Epidermal melanocyte (primary cell): ENCODE measurements around the gene CXCL17.
A peak's percentile ranks its signal among the peaks of the same experiment; 100 is the strongest.
"Not testable (repeated sequence)": the region's sequence is repeated elsewhere in the genome, so short reads cannot be mapped to it uniquely, and the experiment has no call there.

Experiments used
- DNase-seq: peaks from one replicate; pipeline ENCODE4 v3.0.0; 2011; ENCODE audit warnings: low spot score; ENCODE audit not compliant: insufficient read length

Gene CXCL17

DNA sequence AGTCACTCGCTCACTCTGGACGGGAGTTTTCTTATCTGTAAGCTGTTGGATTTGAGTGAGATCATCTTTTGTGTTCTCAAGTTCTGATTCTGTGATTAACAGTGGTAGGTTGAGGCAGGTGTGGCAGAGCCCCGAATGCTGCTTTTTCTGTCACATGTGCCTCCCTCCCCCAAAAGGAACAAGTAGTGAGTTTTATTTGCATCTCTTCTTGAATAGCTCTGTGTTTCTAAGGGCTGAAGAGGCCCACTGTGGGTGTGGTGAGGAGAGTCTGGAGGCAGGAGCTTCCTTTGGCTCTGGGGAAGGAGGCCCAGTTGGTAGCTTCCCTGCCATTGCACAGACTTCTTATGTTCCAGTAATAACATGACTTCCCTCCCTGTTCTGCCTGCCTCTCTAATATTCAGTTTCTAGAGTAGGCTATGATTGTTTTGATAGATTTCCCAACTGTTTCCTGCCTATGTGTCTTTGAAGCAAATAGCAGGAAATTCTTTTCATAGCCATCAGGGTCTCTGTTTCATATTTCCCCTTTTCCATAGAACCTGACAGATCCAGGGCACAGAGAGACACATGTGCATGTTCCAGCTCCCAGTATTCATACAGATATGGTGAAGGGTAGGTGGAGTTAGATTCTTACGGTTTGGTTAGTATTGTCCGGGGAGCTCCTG is 23.9 kb upstream of the CXCL17 start:
- DNase-seq: no peak

DNA sequence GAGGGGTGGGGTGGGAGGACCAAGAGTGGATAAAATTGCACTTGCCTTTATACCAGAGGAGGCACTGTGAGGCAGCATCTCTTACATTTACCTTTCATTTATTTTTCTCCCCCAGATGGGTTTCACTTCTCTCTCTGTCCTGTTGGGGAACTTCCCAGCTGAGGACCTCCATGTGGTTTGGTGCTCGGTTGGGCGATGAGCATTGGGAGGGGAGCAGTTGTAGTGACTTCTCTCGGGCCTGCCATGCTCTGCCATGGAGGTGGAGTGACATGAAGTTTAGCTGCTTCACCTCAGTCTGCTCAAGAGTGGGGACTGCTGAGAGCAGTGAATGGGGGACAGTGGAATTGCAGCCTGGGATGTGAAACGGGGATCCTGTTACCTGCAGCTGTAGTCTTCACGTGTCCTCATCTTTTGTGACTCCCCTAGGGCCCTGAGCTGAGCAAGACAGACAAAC is 23.1 kb upstream of the CXCL17 start:
- DNase-seq: no peak

DNA sequence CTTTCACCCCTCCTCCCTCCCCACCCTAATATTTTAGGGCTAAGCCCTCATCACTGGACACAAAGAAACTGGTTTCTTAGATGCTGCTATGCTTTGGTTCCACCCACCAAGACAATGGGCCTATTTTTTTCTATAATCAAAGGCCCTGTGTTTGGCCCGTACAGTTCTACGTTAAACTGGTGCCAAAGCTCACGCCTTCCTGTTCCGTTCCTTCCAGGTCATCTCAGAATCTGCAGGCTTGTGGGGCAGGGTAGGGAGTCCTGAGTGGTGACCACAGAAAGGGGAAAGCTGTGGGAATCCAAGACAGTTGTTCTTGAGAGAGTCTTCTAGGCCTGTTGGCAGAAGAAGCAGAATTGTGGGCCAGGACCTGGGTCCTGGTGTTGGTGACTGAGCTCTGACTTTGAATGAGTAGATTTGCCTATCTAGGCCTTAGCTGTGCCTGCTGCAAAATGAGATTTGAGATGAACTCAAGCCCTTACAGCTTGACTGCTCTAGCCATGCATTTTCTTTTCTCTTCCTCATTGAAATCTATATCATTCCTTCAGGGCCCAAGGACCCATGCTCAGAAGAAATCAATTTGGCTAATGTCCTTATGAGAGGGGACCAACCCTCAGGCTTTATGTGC is 19.1 kb upstream of the CXCL17 start:
- DNase-seq: no peak

DNA sequence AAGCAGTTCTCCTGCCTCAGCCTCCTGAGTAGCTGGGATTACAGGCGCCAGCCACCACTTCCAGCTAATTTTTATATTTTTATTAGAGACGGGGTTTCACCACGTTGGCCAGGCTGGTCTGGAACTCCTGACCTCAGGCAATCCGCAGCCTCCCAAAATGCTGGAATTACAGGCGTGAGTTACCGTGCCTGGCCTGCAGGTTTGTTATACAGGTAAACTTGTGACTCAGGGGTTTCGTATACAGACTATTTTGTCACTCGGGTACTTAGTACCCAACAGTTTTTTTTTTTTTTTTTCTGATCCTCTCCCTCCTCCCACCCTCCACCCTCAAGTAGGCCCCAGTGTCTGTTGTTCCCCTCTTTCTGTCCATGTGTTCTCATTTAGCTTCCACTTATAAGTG is 18.5 kb upstream of the CXCL17 start:
- DNase-seq: not testable (repeated sequence)

DNA sequence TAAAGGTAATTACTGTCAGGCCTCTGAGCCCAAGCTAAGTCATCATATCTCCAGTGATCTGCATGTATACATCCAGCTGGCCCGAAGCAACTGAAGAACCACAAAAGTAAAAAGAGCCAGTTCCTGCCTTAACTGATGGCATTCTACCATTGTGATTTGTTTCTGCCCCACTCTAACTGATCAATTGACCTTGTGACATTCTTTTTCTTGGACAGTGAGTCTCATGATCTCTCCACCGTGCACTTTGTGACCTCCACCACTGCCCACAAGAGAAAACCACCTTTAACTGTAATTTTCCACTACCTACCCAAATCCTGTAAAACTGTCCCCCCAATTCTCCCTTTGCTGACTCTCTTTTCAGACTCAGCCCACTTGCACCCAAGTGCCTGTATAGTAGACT is 17.2 kb upstream of the CXCL17 start:
- DNase-seq: no peak

DNA sequence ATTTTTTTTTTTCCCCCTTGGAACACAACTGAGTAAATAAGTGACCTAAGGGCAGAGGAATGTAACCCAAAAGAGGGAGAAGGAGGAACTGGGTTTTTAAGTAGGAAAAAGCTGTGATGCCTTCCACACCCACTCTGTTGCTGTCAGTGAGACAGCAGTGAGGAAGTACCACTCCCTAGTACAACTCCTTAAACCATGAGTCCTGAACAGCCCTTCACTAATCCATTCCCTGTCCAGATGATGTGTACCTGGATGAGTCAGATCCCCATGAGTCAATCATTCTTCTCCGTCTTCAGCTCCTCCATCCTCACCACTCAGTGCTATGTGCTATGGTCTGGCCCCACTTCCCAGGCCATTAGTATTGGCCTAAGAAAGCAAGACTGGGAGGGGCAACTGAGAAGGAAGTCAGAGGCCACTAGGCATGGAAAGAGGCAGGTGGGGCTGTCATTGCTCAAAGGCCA is 12.9 kb upstream of the CXCL17 start:
- no peak for DNase-seq

DNA sequence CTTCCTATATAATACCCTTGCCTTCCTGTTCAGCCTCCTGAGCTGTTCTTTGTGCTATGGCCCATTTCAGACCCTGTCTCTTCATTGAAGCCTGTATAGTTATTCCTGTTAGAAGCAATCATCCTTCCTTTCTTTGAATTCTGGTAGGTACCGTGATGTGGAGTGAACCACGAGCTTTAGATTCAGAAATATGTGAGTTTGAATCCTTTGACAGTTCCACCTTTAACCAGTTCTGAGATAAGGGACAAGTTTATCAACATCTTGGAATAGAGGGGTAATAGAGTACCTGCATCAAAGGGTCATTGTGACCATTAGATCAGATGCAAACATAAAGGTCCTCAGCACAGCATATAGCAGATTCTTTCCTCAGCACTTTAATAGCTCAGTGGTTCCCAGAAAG is 12.3 kb upstream of the CXCL17 start:
- no peak for DNase-seq

DNA sequence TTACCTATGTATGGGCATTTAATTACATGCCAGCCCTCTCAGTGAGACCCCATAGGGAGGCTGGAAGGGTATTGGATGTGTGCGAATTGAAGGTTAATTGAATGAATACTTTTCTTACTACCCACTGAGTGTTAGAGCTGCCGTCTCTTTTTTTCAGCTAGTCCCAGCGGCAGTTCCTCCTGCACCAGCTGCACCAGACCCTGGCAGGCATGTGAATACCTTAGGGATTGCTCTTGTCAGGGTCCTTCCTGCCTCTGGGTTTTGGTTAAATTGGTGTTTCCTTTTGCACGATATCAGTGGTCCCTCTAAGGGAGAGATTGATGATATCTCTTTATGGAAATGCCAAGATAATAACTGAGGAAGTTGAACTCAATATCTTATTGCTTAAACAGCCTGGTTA is 9.8 kb upstream of the CXCL17 start:
- no peak for DNase-seq

DNA sequence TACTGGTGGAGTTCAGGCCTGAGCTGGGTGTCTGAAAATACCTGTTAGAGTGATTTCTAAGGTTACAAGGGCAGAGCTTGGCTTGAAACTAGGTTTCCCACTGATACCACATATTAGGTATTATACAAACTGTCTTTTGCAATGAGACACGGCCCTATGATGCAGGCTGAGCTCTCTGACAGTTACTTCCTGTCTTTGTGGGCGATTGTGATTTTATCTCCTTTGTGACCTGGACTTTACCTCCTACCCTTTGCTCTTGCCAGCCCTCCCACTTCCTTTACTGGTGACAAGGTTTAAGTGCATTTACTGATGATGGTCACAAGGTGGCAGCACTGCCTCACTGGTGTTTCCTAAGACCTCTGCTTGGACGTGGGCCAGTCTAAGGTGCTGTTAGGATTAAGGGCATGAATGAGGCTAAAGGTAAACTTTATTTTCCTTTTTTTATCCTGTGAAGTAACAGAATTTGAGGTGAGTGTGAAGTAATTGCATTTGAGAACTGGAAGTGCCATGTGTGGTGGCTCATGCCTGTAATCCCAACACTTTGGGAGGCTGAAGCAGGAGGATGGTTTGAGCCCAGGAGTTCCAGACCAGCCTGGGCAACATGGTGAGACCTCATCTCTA is 7.7 kb upstream of the CXCL17 start:
- DNase-seq: peak; percentile 70

DNA sequence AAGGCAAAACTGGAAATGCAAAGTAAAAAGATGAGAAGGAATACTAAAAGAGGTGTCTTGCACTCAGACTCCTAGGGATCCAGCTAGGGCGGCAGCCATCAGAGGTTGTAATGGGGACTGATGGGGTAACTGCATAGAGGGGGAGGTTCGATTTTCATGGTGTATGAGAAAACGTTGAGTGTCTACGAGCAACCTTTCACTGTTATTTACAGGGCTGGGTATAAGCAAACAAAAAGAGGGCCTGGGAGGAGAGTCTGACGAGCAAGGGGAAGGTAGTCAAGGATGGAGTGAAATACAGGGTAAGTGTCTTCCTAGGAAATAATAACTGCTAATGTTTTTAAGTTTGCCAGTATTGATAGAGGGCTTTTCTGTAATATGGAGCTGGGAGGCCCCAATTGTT is 5.6 kb upstream of the CXCL17 start:
- not testable (repeated sequence) for DNase-seq

DNA sequence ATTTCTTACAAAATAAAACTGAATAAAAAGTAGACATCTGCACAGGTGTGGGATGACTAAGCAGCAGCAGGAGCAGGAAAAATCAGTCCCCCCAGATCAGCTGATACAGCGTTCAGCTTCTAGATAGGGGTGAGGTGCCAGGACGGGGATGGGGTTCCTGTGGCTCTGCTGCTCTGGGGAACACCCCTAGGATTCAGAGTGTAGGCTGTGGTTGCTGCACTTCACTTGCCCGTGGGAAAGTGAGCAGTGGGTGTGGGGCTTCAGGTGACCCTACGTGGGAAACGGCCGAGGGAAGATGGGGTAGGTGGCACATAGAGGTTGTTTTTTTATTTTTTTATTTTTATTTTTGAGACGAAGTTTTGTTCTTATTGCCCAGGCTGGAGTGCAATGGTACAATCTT is 3.2 kb upstream of the CXCL17 start:
- no peak for DNase-seq

DNA sequence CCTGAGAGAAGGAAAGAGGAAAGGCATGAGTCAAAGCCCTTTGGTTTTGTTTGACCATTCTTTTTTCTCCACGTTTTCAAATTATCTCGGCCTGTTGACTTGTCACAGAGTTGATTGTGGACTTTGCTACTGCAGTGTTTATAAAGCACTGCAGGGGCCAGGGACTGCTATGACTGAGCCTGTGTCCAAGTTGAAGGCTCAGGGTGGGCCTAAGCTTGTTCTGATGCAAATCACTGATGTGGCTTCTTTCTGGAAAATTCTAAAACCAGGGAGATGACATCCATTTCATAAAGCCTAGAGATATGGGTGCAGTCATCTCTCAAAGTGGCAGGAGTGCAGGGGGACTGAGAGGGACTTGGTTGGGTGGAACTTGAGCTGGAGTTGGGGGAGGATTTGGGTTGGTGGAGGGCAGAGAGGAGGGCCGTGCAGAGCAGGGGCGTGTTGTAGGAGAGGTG is 1.2 kb upstream of the CXCL17 start:
- no peak for DNase-seq

DNA sequence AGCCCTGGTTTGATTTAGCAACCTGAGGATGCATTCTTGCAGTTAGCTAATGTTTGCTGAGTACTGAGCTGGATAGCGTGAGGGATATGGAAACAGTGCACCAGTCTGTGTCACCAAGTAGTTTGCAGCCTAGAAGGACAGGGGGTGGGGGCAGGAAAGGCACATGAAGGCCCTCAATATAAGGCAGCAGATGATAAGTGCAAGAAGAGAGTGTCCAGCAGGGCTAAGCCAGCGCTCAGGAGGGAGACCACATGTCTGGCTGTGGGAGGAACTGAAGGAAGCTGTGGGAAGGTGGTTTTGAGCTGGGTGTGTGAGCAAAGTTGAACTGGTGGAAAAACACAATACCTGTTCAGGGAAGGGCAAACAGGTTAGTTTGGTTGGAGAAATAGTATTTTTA is 1.7 kb downstream of the CXCL17 start:
- DNase-seq: no peak

DNA sequence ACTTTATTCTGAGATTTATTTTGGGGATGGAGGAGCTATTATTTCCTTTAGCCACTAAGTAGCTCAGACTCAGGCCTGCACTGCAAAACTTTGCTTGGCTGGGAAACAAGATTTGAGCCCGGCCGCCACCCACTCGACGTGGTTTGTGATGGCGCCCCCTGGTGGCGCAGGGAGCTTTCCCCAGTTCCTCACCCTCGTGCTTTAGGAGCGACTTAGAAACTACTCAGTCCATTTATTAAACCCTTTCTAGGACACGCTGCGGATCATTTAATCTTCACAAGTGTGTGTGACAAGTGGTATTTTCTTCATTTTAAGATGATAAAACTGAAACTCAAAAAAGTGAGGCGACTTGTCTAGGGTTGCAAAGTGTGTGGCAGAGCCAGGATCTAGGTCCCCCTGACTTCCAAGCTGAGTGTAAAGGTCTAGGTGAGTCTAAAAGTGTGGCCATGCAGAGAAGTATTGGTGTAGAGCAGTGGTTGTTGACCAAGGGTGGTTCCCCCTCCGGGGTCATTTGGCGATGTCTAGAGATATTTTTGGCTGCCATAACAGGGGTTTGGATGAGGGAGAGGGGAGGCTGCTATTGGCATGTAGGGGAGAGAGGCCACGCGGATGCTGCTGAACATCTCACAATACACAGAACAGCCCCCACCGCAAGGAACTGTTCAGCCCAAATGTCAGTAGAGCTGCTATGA is 2.2 kb downstream of the CXCL17 start:
- peak; percentile 29 for DNase-seq

DNA sequence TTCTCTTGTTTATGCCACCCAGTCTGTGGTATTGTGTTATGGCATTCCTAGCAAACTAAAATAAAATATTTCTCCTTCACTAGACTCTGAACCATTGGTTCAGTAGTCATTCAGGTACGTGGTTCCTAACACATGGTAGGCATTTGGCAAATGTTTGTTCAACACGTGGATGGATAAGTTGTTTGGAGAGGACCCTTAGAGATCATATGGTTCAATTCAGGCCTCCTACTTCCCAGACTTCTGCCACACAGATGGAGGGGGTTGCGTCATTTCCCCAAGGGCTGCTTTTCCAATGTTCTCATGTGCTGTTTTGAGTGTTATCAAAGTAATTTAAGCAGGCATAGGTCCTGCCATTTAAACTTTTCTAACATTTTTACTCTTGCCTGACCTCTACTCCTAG is 6.7 kb downstream of the CXCL17 start:
- no peak for DNase-seq

DNA sequence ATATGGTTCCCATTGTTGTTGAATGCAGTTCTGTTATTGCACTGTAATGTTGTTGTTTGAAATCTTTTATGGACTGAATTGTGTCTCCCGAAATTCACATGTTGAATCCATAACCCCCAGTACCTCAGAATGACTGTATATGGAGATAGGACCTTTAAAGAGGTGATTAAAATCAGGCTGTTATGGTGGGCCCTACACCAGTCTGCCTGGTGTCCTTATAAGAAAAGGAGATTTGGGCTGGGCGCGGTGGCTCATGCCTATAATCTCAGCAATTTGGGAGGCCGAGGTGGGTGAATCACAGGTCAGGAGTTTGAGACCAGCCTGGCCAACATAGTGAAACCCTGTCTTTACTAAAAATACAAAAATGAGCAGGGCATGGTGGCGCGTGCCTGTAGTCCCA is 7.4 kb downstream of the CXCL17 start:
- no peak for DNase-seq

DNA sequence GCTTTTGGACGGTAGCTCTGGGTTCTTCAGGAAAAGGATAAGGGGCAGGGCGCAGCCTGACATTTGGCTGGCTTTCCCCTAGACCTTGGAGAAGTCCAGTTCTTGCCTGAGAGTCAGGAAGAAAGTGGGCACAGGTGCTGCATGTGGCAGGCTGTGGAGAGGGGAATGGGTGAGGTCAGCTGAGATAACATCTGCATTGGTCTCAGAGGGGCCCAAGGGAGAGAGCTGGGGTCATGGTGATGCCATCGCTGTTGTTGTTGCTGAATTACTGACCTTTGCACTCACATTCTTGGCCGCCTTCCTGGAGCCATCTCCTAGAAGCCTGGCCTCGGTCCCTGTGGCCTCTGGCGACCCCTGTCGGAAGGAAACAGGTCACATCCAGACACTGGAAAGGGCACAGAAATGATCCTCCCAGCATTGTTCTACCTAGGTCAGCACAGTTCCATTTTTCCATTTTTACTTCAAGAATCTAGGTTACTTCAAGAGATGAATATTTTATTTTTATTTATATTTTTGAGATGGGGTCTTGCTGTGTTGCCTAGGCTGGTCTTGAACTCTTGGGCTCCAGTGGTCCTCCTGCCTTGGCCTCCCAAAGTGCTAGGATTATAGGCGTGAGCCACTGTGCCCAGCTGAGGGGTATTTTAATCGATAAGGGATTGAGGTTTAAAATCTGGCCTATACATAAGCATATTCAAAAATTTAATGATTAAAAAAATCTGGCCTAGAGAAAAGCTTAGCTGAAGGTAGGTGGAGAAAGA is 9.1 kb downstream of the CXCL17 start:
- no peak for DNase-seq

DNA sequence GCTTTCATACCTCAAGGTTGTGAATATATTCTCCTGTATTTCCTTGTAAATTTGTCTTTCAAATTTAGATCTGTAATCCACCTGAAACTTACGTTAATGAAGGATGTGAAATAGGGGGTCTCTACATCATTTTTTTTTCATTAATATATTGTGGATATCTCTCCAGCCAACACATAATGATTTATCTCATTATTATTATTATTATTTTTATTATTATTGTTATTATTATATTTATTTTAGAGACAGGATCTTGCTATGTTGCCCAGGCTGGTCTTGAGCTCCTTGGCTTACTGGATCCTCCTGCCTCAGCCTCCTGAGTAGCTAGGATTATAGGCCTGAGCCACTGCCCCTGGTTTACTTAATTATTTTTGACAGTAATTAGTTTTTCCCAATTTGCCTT is 11.3 kb downstream of the CXCL17 start:
- no peak for DNase-seq

DNA sequence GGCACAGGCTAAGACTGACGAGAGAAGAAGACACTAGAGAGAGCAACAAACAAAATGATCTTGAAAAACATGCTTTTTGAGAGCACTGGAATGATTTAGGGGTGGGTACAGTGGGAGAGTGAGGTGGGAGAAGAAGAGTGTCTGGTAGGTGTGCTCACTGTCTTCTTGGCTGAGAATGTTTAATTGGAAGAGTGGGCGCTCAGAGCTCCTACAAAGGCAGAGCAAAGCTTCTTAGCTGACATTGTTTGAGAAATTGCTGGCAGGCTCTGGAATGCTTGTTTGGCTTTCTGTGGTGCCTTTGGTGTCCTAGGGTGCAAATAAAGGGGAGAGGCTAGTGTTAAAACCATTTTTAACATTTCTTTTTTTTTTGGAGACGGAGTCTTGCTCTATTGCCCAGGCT is 14.1 kb downstream of the CXCL17 start:
- DNase-seq: no peak

DNA sequence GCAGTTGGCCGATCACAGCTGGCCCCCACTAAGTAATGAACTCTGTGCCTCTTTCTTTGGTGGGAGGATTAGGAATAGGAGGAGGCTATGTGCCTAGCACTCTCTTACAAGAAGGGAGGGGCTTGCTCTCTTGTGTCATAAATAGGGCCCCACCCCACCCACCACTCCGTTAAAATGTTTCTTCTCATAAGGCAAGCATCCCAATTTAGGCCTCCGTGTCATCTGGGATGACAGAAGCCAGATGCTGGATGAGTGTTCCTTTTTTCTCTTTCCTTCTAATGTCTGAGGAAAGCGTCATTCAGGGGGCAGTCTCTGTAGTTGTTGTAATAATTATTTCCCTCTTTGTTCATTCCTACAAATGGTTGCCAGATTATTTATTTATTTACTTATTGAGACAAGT is 15.4 kb downstream of the CXCL17 start, which contains the start of gene LIPE:
Gene LIPE, minus strand, starts transcription at position 76 of the 400 bp plus-strand sequence. CDS start 239 bp downstream, outside the sequence.
- no peak for DNase-seq

DNA sequence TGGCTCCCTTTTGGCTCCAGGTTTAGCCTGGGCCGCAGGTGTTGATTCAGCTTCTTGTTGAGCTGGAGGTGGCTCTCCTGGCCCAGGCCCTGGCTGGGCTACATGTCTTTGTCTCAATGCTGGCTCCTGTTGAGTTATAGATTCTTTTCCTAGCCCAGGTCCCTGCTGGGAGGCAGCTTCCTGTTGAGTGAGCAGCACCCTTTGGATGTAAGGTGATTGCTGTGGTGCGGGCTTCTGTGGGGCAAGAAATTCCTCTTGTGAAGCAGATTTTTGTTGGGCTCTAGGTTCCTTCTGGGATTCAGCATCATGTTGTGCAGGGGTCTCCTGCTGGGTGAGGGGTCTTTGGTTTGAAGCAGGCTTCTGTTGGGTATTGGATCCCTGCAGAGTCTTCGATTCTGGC is 16.1 kb downstream of the CXCL17 start:
- no peak for DNase-seq
